Measurements from ENCODE around the gene UPF2.

UPF2 gene

GRCh38 chr10:11908991-11909390, 133.6 kb downstream of the UPF2 start:
- H3K4me3 ChIP-seq (ENCODE audit: low read depth, low read length) = no peak overlapping the region
- no peak for DNase-seq (ENCODE audit: low read depth)
- TF ChIP-seq POLR2A (IDR thresholded peaks at IDR 0.05; ENCODE audit: extremely low read depth, insufficient read length) (no peak), MAX (IDR thresholded peaks at IDR 0.05; ENCODE audit: low read depth, low read length) (no peak), MYC (IDR thresholded peaks at IDR 0.05; ENCODE audit: low read depth, low read length) (no peak)
- TF ChIP-seq, protein P1, sequence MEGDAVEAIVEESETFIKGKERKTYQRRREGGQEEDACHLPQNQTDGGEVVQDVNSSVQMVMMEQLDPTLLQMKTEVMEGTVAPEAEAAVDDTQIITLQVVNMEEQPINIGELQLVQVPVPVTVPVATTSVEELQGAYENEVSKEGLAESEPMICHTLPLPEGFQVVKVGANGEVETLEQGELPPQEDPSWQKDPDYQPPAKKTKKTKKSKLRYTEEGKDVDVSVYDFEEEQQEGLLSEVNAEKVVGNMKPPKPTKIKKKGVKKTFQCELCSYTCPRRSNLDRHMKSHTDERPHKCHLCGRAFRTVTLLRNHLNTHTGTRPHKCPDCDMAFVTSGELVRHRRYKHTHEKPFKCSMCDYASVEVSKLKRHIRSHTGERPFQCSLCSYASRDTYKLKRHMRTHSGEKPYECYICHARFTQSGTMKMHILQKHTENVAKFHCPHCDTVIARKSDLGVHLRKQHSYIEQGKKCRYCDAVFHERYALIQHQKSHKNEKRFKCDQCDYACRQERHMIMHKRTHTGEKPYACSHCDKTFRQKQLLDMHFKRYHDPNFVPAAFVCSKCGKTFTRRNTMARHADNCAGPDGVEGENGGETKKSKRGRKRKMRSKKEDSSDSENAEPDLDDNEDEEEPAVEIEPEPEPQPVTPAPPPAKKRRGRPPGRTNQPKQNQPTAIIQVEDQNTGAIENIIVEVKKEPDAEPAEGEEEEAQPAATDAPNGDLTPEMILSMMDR (IDR thresholded peaks at IDR 0.05; ENCODE audit: low read depth, low read length) = no peak

GRCh38 chr10:11908536-11908935, 134.1 kb downstream of the UPF2 start:
- H3K4me3 ChIP-seq (ENCODE audit: low read depth, low read length) = no peak overlapping the region
- TF ChIP-seq MAX (IDR thresholded peaks at IDR 0.05; ENCODE audit: low read depth, low read length) = no peak
- no peak for TF ChIP-seq MYC (IDR thresholded peaks at IDR 0.05; ENCODE audit: low read depth, low read length)
- TF ChIP-seq, protein P1 (IDR thresholded peaks at IDR 0.05; ENCODE audit: low read depth, low read length) = no peak
- no peak for TF ChIP-seq POLR2A (IDR thresholded peaks at IDR 0.05; ENCODE audit: extremely low read depth, insufficient read length)
- DNase-seq (ENCODE audit: low read depth) = no peak

GRCh38 chr10:11907914-11908313, 134.7 kb downstream of the UPF2 start:
- TF ChIP-seq, protein P1 (IDR thresholded peaks at IDR 0.05; ENCODE audit: low read depth, low read length) = no peak
- no peak for TF ChIP-seq MAX (IDR thresholded peaks at IDR 0.05; ENCODE audit: low read depth, low read length)
- TF ChIP-seq POLR2A (IDR thresholded peaks at IDR 0.05; ENCODE audit: extremely low read depth, insufficient read length) = no peak
- no peak for TF ChIP-seq MYC (IDR thresholded peaks at IDR 0.05; ENCODE audit: low read depth, low read length)
- DNase-seq (ENCODE audit: low read depth) = no peak
- no peak overlapping the region for H3K4me3 ChIP-seq (ENCODE audit: low read depth, low read length)

DNA sequence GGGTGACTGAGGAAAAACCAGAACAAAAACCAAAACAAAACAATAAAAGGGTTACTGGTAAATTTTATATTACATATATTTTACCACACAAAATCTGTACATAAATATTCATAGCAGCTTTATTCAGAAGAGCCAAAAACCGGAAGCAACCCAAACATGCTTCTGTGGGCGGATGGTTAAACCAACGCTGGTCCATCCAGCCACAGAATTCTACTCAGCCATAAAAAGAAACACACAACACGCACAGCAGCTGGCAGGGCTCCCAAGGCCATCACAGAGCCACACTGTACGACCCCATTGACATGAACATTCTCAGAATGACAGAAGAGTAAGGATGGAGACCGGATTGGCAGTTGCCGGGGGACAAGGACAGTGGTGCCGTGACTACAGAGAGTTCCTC, 135.9 kb downstream of the UPF2 start:
- no peak for DNase-seq (ENCODE audit: low read depth)
- no peak overlapping the region for H3K4me3 ChIP-seq (ENCODE audit: low read depth, low read length)

DNA sequence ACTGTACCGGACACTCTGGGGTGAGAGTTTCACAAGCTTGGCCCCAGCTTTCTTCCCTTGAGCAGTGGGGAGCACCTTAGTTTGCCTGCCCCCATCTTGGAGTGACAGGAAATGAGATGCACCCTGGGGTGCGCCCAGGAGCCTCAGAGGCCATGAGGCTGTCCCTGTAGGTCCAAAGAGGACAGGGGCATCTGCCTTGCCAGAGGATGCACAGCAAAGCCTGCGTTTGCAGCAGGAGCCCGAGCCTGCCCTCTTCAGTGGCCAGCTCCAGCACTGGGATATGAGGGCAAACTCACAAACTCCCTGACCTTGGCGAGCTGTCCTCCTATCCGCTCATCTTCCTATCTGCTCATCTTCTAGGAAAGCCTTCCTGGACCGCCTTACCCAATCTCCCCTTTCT, 140.0 kb downstream of the UPF2 start:
- DNase-seq (ENCODE audit: low read depth) = no peak
- no peak overlapping the region for H3K4me3 ChIP-seq (ENCODE audit: low read depth, low read length)
- no peak for TF ChIP-seq MAX (IDR thresholded peaks at IDR 0.05; ENCODE audit: low read depth, low read length)
- TF ChIP-seq, protein P1 (IDR thresholded peaks at IDR 0.05; ENCODE audit: low read depth, low read length) = no peak
- TF ChIP-seq POLR2A (IDR thresholded peaks at IDR 0.05; ENCODE audit: extremely low read depth, insufficient read length) = no peak
- no peak for TF ChIP-seq MYC (IDR thresholded peaks at IDR 0.05; ENCODE audit: low read depth, low read length)

More for the DNA sequence above, 135.9 kb downstream of the UPF2 start:
- TF ChIP-seq POLR2A (IDR thresholded peaks at IDR 0.05; ENCODE audit: extremely low read depth, insufficient read length) (no peak), MYC (IDR thresholded peaks at IDR 0.05; ENCODE audit: low read depth, low read length) (no peak), MAX (IDR thresholded peaks at IDR 0.05; ENCODE audit: low read depth, low read length) (no peak)
- TF ChIP-seq, protein P1 (IDR thresholded peaks at IDR 0.05; ENCODE audit: low read depth, low read length) = no peak

All from NB4 (cell line).